Natural killer cell treated with Interleukin-12 subunit alpha and Interleukin-12 subunit beta and Interleukin-15 and Interleukin-18, amount 100 ng/mL, for 72 hours (primary cell): ENCODE measurements around the gene HS6ST2. TPM values are rescaled to one million over a fixed set of nuclear protein-coding genes. Genes with fewer than 3 reads are reported as not detected.
A peak's percentile ranks its signal among the peaks of the same experiment; 100 is the strongest.

ENCODE experiments used
- ATAC-seq, 2 donors: fragments of 150-1000 bp; cut with Tn5 transposase in 1 of 2; sonication (Bioruptor Pico), chemical (Tn5 transposase) in 1 of 2; 2 replicates each; pipeline ENCODE4 v1.10.0; 2021
- DNase-seq: peaks from one replicate; pipeline ENCODE4 v3.0.0; 2022; ENCODE audit warnings: low spot score
- H3K27ac Mint-ChIP-seq, 2 donors: 1 replicate in 1 of 2; 2 replicates in 1 of 2; pipeline ENCODE4 v1.8.0; 2022; ENCODE audit warnings: mixed read lengths in 2 of 2, mild to moderate bottlenecking in 1 of 2, moderate library complexity in 1 of 2
- H3K27me3 Mint-ChIP-seq, 2 donors: 1 replicate in 1 of 2; 2 replicates in 1 of 2; pipeline ENCODE4 v1.8.0; 2022; ENCODE audit warnings: mixed read lengths in 2 of 2
- H3K36me3 Mint-ChIP-seq: one replicate; pipeline ENCODE4 v1.8.0; 2022; ENCODE audit warnings: mixed read lengths
- H3K4me1 Mint-ChIP-seq, 2 donors: 1 replicate in 1 of 2; 2 replicates in 1 of 2; pipeline ENCODE4 v1.8.0; 2022; ENCODE audit warnings: low read depth in 2 of 2, mixed read lengths in 2 of 2, mild to moderate bottlenecking in 1 of 2
- H3K4me3 Mint-ChIP-seq: one replicate; pipeline ENCODE4 v1.8.0; 2022; ENCODE audit warnings: mixed read lengths
- H3K9me3 Mint-ChIP-seq: 2 replicates; pipeline ENCODE4 v1.8.0; 2022; ENCODE audit warnings: mixed read lengths
- total RNA-seq, 2 donors: library from RNA; stranded (reverse); gene quantifications; one replicate each; pipeline ENCODE4 v1.2.3, GENCODE V29; 2022

The HS6ST2 gene
- total RNA-seq, 2 donors from 2014 or later: 0.36 to 0.89 TPM

- peaks cover 0 to 13% of the 10 kb centered on the region in 2 donors for H3K27me3 Mint-ChIP-seq
- DNase-seq (no peak), ATAC-seq (no peak)
- H3K27ac Mint-ChIP-seq: no peak overlapping the region
- H3K36me3 Mint-ChIP-seq: peaks cover 5% of the 10 kb centered on the region
- H3K9me3 Mint-ChIP-seq: no peaks in the 10 kb centered on the region
- H3K4me1 Mint-ChIP-seq: peaks cover 25 to 39% of the 10 kb centered on the region in 2 donors
- no peak overlapping the region for H3K4me3 Mint-ChIP-seq
Measured at GRCh38 chrX:132673331-132673730, 285.1 kb downstream of the HS6ST2 start.

- DNase-seq: no peak
- peaks cover 0 to 21% of the 10 kb centered on the region in 2 donors for H3K27me3 Mint-ChIP-seq
- peaks cover 14 to 22% of the 10 kb centered on the region in 2 donors for H3K4me1 Mint-ChIP-seq
- no peak for ATAC-seq
- no peaks in the 10 kb centered on the region for H3K9me3 Mint-ChIP-seq
- no peak overlapping the region for H3K4me3 Mint-ChIP-seq
- no peak overlapping the region for H3K27ac Mint-ChIP-seq
- H3K36me3 Mint-ChIP-seq: peaks cover 5% of the 10 kb centered on the region
Measured at GRCh38 chrX:132671229-132671641, 287.2 kb downstream of the HS6ST2 start.

- Mint-ChIP-seq H3K27me3 (peaks cover 0 to 26% of the 10 kb centered on the region in 2 donors), H3K27ac (no peak overlapping the region), H3K4me1 (peaks cover 0 to 4% of the 10 kb centered on the region in 2 donors), H3K4me3 (no peak overlapping the region), H3K36me3 (no peaks in the 10 kb centered on the region), H3K9me3 (no peaks in the 10 kb centered on the region)
- DNase-seq: no peak
- no peak for ATAC-seq
Measured at GRCh38 chrX:132669142-132669541, 289.3 kb downstream of the HS6ST2 start.

- Mint-ChIP-seq H3K4me1 (no peaks in the 10 kb centered on the region), H3K36me3 (no peaks in the 10 kb centered on the region), H3K27me3 (peaks cover 0 to 26% of the 10 kb centered on the region in 2 donors), H3K4me3 (no peak overlapping the region), H3K9me3 (no peaks in the 10 kb centered on the region), H3K27ac (no peak overlapping the region)
- DNase-seq (no peak), ATAC-seq (no peak)
Measured at GRCh38 chrX:132668178-132668577, 290.3 kb downstream of the HS6ST2 start.

- ATAC-seq: no peak
- H3K9me3 Mint-ChIP-seq: no peaks in the 10 kb centered on the region
- H3K27ac Mint-ChIP-seq: no peak overlapping the region
- no peaks in the 10 kb centered on the region for H3K4me1 Mint-ChIP-seq
- H3K27me3 Mint-ChIP-seq: peaks cover 0 to 29% of the 10 kb centered on the region in 2 donors
- no peaks in the 10 kb centered on the region for H3K36me3 Mint-ChIP-seq
- H3K4me3 Mint-ChIP-seq: no peak overlapping the region
- no peak for DNase-seq
Measured at GRCh38 chrX:132665676-132666075, 292.8 kb downstream of the HS6ST2 start.

- DNase-seq (no peak), ATAC-seq (no peak)
- H3K4me3 Mint-ChIP-seq: no peak overlapping the region
- H3K27ac Mint-ChIP-seq: no peak overlapping the region
- H3K36me3 Mint-ChIP-seq: no peaks in the 10 kb centered on the region
- no peaks in the 10 kb centered on the region for H3K9me3 Mint-ChIP-seq
- no peaks in the 10 kb centered on the region for H3K4me1 Mint-ChIP-seq
- peaks cover 0 to 32% of the 10 kb centered on the region in 2 donors for H3K27me3 Mint-ChIP-seq
Measured at GRCh38 chrX:132664273-132664672, 294.2 kb downstream of the HS6ST2 start.

GRCh38 chrX:132662844-132663243 lies 295.6 kb downstream of the HS6ST2 start:
- peaks cover 0 to 30% of the 10 kb centered on the region in 2 donors for H3K27me3 Mint-ChIP-seq

GRCh38 chrX:132657876-132658275 lies 300.6 kb downstream of the HS6ST2 start:
- Mint-ChIP-seq H3K27ac (no peak overlapping the region), H3K9me3 (no peaks in the 10 kb centered on the region), H3K27me3 (peaks cover 6 to 32% of the 10 kb centered on the region in 2 donors), H3K4me3 (no peak overlapping the region), H3K4me1 (no peaks in the 10 kb centered on the region), H3K36me3 (no peaks in the 10 kb centered on the region)
- DNase-seq (no peak), ATAC-seq (no peak)

More at GRCh38 chrX:132662844-132663243, 295.6 kb downstream of the HS6ST2 start:
- no peaks in the 10 kb centered on the region for H3K4me1 Mint-ChIP-seq
- no peak overlapping the region for H3K4me3 Mint-ChIP-seq
- H3K27ac Mint-ChIP-seq: no peak overlapping the region
- ATAC-seq (no peak), DNase-seq (no peak)
- H3K36me3 Mint-ChIP-seq: no peaks in the 10 kb centered on the region
- no peaks in the 10 kb centered on the region for H3K9me3 Mint-ChIP-seq

GRCh38 chrX:132652871-132653270 lies 305.6 kb downstream of the HS6ST2 start:
- ATAC-seq (no peak), DNase-seq (no peak)
- Mint-ChIP-seq H3K4me1 (no peaks in the 10 kb centered on the region), H3K27ac (no peak overlapping the region), H3K9me3 (no peaks in the 10 kb centered on the region), H3K27me3 (peaks cover 6 to 23% of the 10 kb centered on the region in 2 donors), H3K36me3 (no peaks in the 10 kb centered on the region), H3K4me3 (no peak overlapping the region)

GRCh38 chrX:132651421-132652086 lies 306.9 kb downstream of the HS6ST2 start:
- DNase-seq: no peak
- Mint-ChIP-seq H3K27me3 (peaks cover 6 to 20% of the 10 kb centered on the region in 2 donors), H3K27ac (no peak overlapping the region), H3K36me3 (no peaks in the 10 kb centered on the region), H3K4me3 (no peak overlapping the region), H3K4me1 (no peaks in the 10 kb centered on the region), H3K9me3 (no peaks in the 10 kb centered on the region)
- peak in 1 of 2 donors; percentile 48 for ATAC-seq

GRCh38 chrX:132648895-132649294 lies 309.5 kb downstream of the HS6ST2 start:
- ATAC-seq: no peak
- H3K4me3 Mint-ChIP-seq: no peak overlapping the region
- DNase-seq: no peak
- H3K27ac Mint-ChIP-seq: no peak overlapping the region
- H3K36me3 Mint-ChIP-seq: no peaks in the 10 kb centered on the region
- H3K27me3 Mint-ChIP-seq: peaks cover 6 to 19% of the 10 kb centered on the region in 2 donors
- H3K4me1 Mint-ChIP-seq: no peaks in the 10 kb centered on the region
- no peaks in the 10 kb centered on the region for H3K9me3 Mint-ChIP-seq

GRCh38 chrX:132639446-132639845 lies 319.0 kb downstream of the HS6ST2 start:
- no peak for DNase-seq
- H3K27me3 Mint-ChIP-seq: peaks cover 0 to 31% of the 10 kb centered on the region in 2 donors
- H3K27ac Mint-ChIP-seq: no peak overlapping the region
- no peaks in the 10 kb centered on the region for H3K4me1 Mint-ChIP-seq
- no peak overlapping the region for H3K4me3 Mint-ChIP-seq
- H3K36me3 Mint-ChIP-seq: no peaks in the 10 kb centered on the region
- no peaks in the 10 kb centered on the region for H3K9me3 Mint-ChIP-seq
- no peak for ATAC-seq

- DNase-seq: no peak
- Mint-ChIP-seq H3K4me3 (no peak overlapping the region), H3K36me3 (no peaks in the 10 kb centered on the region), H3K27ac (peak overlapping the region in 1 of 2 donors; percentile 31), H3K27me3 (peaks cover 0 to 29% of the 10 kb centered on the region in 2 donors), H3K4me1 (no peaks in the 10 kb centered on the region), H3K9me3 (no peaks in the 10 kb centered on the region)
- no peak for ATAC-seq
Measured at GRCh38 chrX:132638313-132638712, 320.1 kb downstream of the HS6ST2 start.

GRCh38 chrX:132636080-132636479 lies 322.3 kb downstream of the HS6ST2 start:
- H3K27ac Mint-ChIP-seq: no peak overlapping the region
- no peaks in the 10 kb centered on the region for H3K36me3 Mint-ChIP-seq
- H3K27me3 Mint-ChIP-seq: peaks cover 0 to 32% of the 10 kb centered on the region in 2 donors
- ATAC-seq: no peak
- H3K4me3 Mint-ChIP-seq: no peak overlapping the region
- no peaks in the 10 kb centered on the region for H3K9me3 Mint-ChIP-seq
- DNase-seq: no peak
- no peaks in the 10 kb centered on the region for H3K4me1 Mint-ChIP-seq

GRCh38 chrX:132634521-132634920 lies 323.9 kb downstream of the HS6ST2 start:
- Mint-ChIP-seq H3K4me1 (no peaks in the 10 kb centered on the region), H3K27ac (no peak overlapping the region), H3K36me3 (no peaks in the 10 kb centered on the region), H3K9me3 (no peaks in the 10 kb centered on the region), H3K27me3 (peaks cover 0 to 29% of the 10 kb centered on the region in 2 donors), H3K4me3 (no peak overlapping the region)
- DNase-seq: no peak
- no peak for ATAC-seq
